Uterus (tissue), 4 donors: ENCODE measurements around the gene ALDH1A1. TPM values are rescaled to one million over a fixed set of nuclear protein-coding genes. Genes with fewer than 3 reads are reported as not detected.

Source experiments
- DNase-seq, 2 donors: peaks; one replicate each; pipeline ENCODE4 v3.0.0-alpha.2; 2019 to 2020
- H3K27ac ChIP-seq, 2 donors: fragments of 200-600 bp; sonication (generic); 1 replicate in 1 of 2; 2 replicates in 1 of 2; pipeline ENCODE4 v1.5.1; 2016 to 2018
- H3K27me3 ChIP-seq, 2 donors: fragments of 200-600 bp; sonication (generic); one replicate each; pipeline ENCODE4 v1.5.1; 2018 to 2019; ENCODE audit warnings: control low read depth in 1 of 2
- H3K36me3 ChIP-seq, 2 donors: fragments of 200-600 bp; sonication (generic); one replicate each; pipeline ENCODE4 v1.5.1; 2019; ENCODE audit warnings: control low read depth in 1 of 2
- H3K4me1 ChIP-seq, 2 donors: fragments of 200-600 bp; sonication (generic); one replicate each; pipeline ENCODE4 v1.5.1; 2018 to 2019; ENCODE audit warnings: control low read depth in 1 of 2
- H3K4me3 ChIP-seq, 2 donors: fragments of 200-600 bp; sonication (generic); 1 replicate in 1 of 2; 2 replicates in 1 of 2; pipeline ENCODE4 v1.5.1; 2018 to 2019; ENCODE audit warnings: mild to moderate bottlenecking in 1 of 2
- H3K9me3 ChIP-seq, 2 donors: fragments of 200-600 bp; sonication (generic); one replicate each; pipeline ENCODE4 v1.5.1; 2019; ENCODE audit warnings: control low read depth in 1 of 2
- CTCF ChIP-seq, 4 experiments: fragments of 200-600 bp in 2 of 4; fragments of 450-650 bp in 2 of 4; sonication (generic) in 2 of 4; IDR thresholded peaks; one replicate each; pipeline ENCODE4 v1.5.1; 2016 to 2019; ENCODE audit warnings: antibody characterized with exemption in 4 of 4, mild to moderate bottlenecking in 2 of 4, moderate library complexity in 1 of 4
- POLR2A ChIP-seq, 2 donors: fragments of 450-650 bp; IDR thresholded peaks; one replicate each; pipeline ENCODE4 v1.6.1; 2016; ENCODE audit warnings: antibody characterized with exemption in 2 of 2, mild to moderate bottlenecking in 1 of 2, moderate library complexity in 1 of 2
- intact Hi-C: fragments of 100-400 bp; cut with DNase I; formaldehyde crosslinking; loops from one replicate; pipeline ENCODE4 v1.15.1; 2023; ENCODE audit warnings: low total_unique reads
- total RNA-seq, 4 donors: library from RNA; depleted of rRNA in 3 of 4; stranded (reverse); fragments of >200 nt in 3 of 4; gene quantifications; one replicate each; pipeline versions ENCODE4 v1.1.0 to v1.2.4, GENCODE V29; 2014 to 2023
- donor health status: DM: yes; HTN: yes; CAD: no.

Gene ALDH1A1
- total RNA-seq, 4 donors from 2014 or later, result 87.9 to 287 (median 166) TPM

- Histone ChIP-seq H3K4me1 (no peaks in the 10 kb centered on the region), H3K27me3 (no peaks in the 10 kb centered on the region), H3K9me3 (no peaks in the 10 kb centered on the region), H3K27ac (no peak overlapping the region), H3K36me3 (no peaks in the 10 kb centered on the region), H3K4me3 (no peak overlapping the region)
- TF ChIP-seq POLR2A (IDR thresholded peaks at IDR 0.05) (no peak), CTCF (IDR thresholded peaks at IDR 0.05) (no peak)
- intact Hi-C loops, result no loop called here
- no peak for DNase-seq
Observed at GRCh38 chr9:72936679-72937078, 16.2 kb downstream of the ALDH1A1 start.

GRCh38 chr9:72936266-72936665, 16.6 kb downstream of the ALDH1A1 start:
- no peaks in the 10 kb centered on the region for H3K9me3 ChIP-seq
- H3K27ac ChIP-seq, result no peak overlapping the region
- no peak for TF ChIP-seq POLR2A (IDR thresholded peaks at IDR 0.05)
- TF ChIP-seq CTCF (IDR thresholded peaks at IDR 0.05), result no peak
- DNase-seq, result no peak
- no peaks in the 10 kb centered on the region for H3K36me3 ChIP-seq
- intact Hi-C loops, result no loop called here
- H3K4me3 ChIP-seq, result no peak overlapping the region
- H3K4me1 ChIP-seq, result no peaks in the 10 kb centered on the region
- no peaks in the 10 kb centered on the region for H3K27me3 ChIP-seq

GRCh38 chr9:72935595-72935994, 17.3 kb downstream of the ALDH1A1 start:
- Histone ChIP-seq H3K9me3 (no peaks in the 10 kb centered on the region), H3K4me1 (no peaks in the 10 kb centered on the region), H3K4me3 (no peak overlapping the region), H3K27me3 (no peaks in the 10 kb centered on the region), H3K27ac (no peak overlapping the region), H3K36me3 (no peaks in the 10 kb centered on the region)
- DNase-seq, result no peak
- intact Hi-C loops, result no loop called here
- no peak for TF ChIP-seq CTCF (IDR thresholded peaks at IDR 0.05)
- TF ChIP-seq POLR2A (IDR thresholded peaks at IDR 0.05), result no peak

- Histone ChIP-seq H3K36me3 (no peaks in the 10 kb centered on the region), H3K4me1 (no peaks in the 10 kb centered on the region), H3K27me3 (no peaks in the 10 kb centered on the region), H3K4me3 (no peak overlapping the region), H3K27ac (no peak overlapping the region), H3K9me3 (no peaks in the 10 kb centered on the region)
- intact Hi-C loops, result no loop called here
- DNase-seq, result no peak
- TF ChIP-seq POLR2A (IDR thresholded peaks at IDR 0.05), result no peak
- TF ChIP-seq CTCF (IDR thresholded peaks at IDR 0.05), result no peak
Observed at GRCh38 chr9:72933730-72934665, 18.9 kb downstream of the ALDH1A1 start.

- Histone ChIP-seq H3K4me3 (no peak overlapping the region), H3K36me3 (no peaks in the 10 kb centered on the region), H3K4me1 (no peaks in the 10 kb centered on the region), H3K27me3 (no peaks in the 10 kb centered on the region), H3K27ac (no peak overlapping the region), H3K9me3 (no peaks in the 10 kb centered on the region)
- no peak for TF ChIP-seq POLR2A (IDR thresholded peaks at IDR 0.05)
- no peak for DNase-seq
- intact Hi-C loops, result no loop called here
Observed at GRCh38 chr9:72932619-72933018, 20.2 kb downstream of the ALDH1A1 start.
